Peyer's patch (tissue), 4 donors: ENCODE measurements around the gene HLX. TPM values are rescaled to one million over a fixed set of nuclear protein-coding genes. Genes with fewer than 3 reads are reported as not detected.
A peak's percentile ranks its signal among the peaks of the same experiment; 100 is the strongest.

ENCODE experiments used
- DNase-seq, 3 donors: peaks; one replicate each; pipeline ENCODE4 v3.0.0-alpha.2; 2017 to 2019
- H3K27ac ChIP-seq, 4 donors: fragments of 200-600 bp; sonication (generic); one replicate each; pipeline ENCODE4 v1.5.1; 2016 to 2019
- H3K27me3 ChIP-seq, 2 donors: fragments of 200-600 bp; sonication (generic); one replicate each; pipeline ENCODE4 v1.5.1; 2019
- H3K36me3 ChIP-seq, 3 donors: fragments of 200-600 bp; sonication (generic); one replicate each; pipeline ENCODE4 v1.5.1; 2016 to 2019
- H3K4me1 ChIP-seq, 4 donors: fragments of 200-600 bp; sonication (generic); one replicate each; pipeline ENCODE4 v1.5.1; 2016 to 2019
- H3K4me3 ChIP-seq, 4 donors: fragments of 200-600 bp; sonication (generic); 1 replicate in 3 of 4; 2 replicates in 1 of 4; pipeline ENCODE4 v1.5.1; 2016 to 2019; ENCODE audit warnings: mild to moderate bottlenecking in 1 of 4
- H3K9me3 ChIP-seq, 4 donors: fragments of 200-600 bp; sonication (generic); one replicate each; pipeline ENCODE4 v1.5.1; 2016 to 2019; ENCODE audit warnings: mild to moderate bottlenecking in 1 of 4
- CTCF ChIP-seq, 6 experiments: fragments of 450-650 bp in 4 of 6; fragments of 200-600 bp in 2 of 6; sonication (generic) in 1 of 6; IDR thresholded peaks; one replicate each; pipeline ENCODE4 v1.5.1; 2017 to 2019; ENCODE audit warnings: antibody characterized with exemption in 6 of 6, mild to moderate bottlenecking in 3 of 6, moderate library complexity in 1 of 6
- POLR2A ChIP-seq, 2 donors: fragments of 450-650 bp; IDR thresholded peaks; one replicate each; pipeline ENCODE4 v1.5.1; 2017; ENCODE audit warnings: antibody characterized with exemption in 2 of 2, mild to moderate bottlenecking in 2 of 2, moderate library complexity in 2 of 2
- total RNA-seq, 4 donors: library from RNA; depleted of rRNA; stranded (reverse); fragments of >200 nt; gene quantifications; one replicate each; pipeline ENCODE4 v1.1.0, GENCODE V29; 2016

Gene HLX
- total RNA-seq, 4 donors from 2014 or later, result 4.0 to 18.2 (median 8.4) TPM

GRCh38 chr1:220882061-220882891, 3.0 kb downstream of the HLX start:
- peak overlapping the region; percentile 77 to 96 (median 89) for H3K27ac ChIP-seq
- no peaks in the 10 kb centered on the region for H3K27me3 ChIP-seq
- TF ChIP-seq POLR2A (IDR thresholded peaks at IDR 0.05), result no peak
- peak in 1 of 6 experiments; percentile 5 for TF ChIP-seq CTCF (IDR thresholded peaks at IDR 0.05)
- peaks cover 0 to 14% (median 0%) of the 10 kb centered on the region in 3 donors for H3K36me3 ChIP-seq
- H3K4me3 ChIP-seq, result peak overlapping the region in 3 of 4 donors; percentile 59 to 76 (median 67)
- H3K9me3 ChIP-seq, result no peaks in the 10 kb centered on the region
- H3K4me1 ChIP-seq, result peaks cover 0 to 13% (median 4%) of the 10 kb centered on the region in 4 donors
- no peak for DNase-seq

- no peak for DNase-seq
- H3K27ac ChIP-seq, result peak overlapping the region in 2 of 4 donors; percentile 6 to 96
- peaks cover 0 to 9% (median 0%) of the 10 kb centered on the region in 4 donors for H3K4me1 ChIP-seq
- peaks cover 0 to 14% (median 0%) of the 10 kb centered on the region in 3 donors for H3K36me3 ChIP-seq
- H3K9me3 ChIP-seq, result no peaks in the 10 kb centered on the region
- no peaks in the 10 kb centered on the region for H3K27me3 ChIP-seq
- no peak for TF ChIP-seq CTCF (IDR thresholded peaks at IDR 0.05)
- no peak for TF ChIP-seq POLR2A (IDR thresholded peaks at IDR 0.05)
- peak overlapping the region in 1 of 4 donors; percentile 21 for H3K4me3 ChIP-seq
Observed at GRCh38 chr1:220884109-220884980, 5.1 kb downstream of the HLX start.

- H3K36me3 ChIP-seq, result peaks cover 0 to 14% (median 0%) of the 10 kb centered on the region in 3 donors
- H3K4me1 ChIP-seq, result peaks cover 0 to 9% (median 0%) of the 10 kb centered on the region in 4 donors
- peak overlapping the region in 1 of 4 donors; percentile 21 for H3K4me3 ChIP-seq
- no peaks in the 10 kb centered on the region for H3K9me3 ChIP-seq
- peak overlapping the region in 1 of 4 donors; percentile 96 for H3K27ac ChIP-seq
- no peaks in the 10 kb centered on the region for H3K27me3 ChIP-seq
- TF ChIP-seq POLR2A (IDR thresholded peaks at IDR 0.05) (no peak), CTCF (IDR thresholded peaks at IDR 0.05) (no peak)
- DNase-seq, result no peak
Observed at GRCh38 chr1:220884981-220885918, 6.0 kb downstream of the HLX start.

- H3K4me1 ChIP-seq, result peaks cover 0 to 9% (median 0%) of the 10 kb centered on the region in 4 donors
- DNase-seq, result no peak
- H3K9me3 ChIP-seq, result no peaks in the 10 kb centered on the region
- peaks cover 0 to 14% (median 0%) of the 10 kb centered on the region in 3 donors for H3K36me3 ChIP-seq
- no peak for TF ChIP-seq CTCF (IDR thresholded peaks at IDR 0.05)
- no peak for TF ChIP-seq POLR2A (IDR thresholded peaks at IDR 0.05)
- no peaks in the 10 kb centered on the region for H3K27me3 ChIP-seq
- no peak overlapping the region for H3K4me3 ChIP-seq
- H3K27ac ChIP-seq, result no peak overlapping the region
Observed at GRCh38 chr1:220885971-220886370, 6.7 kb downstream of the HLX start.
